ENCODE data around the gene FAM227B.

GRCh38 chr15:49605588-49605987, 15.0 kb downstream of the FAM227B start:
- TF ChIP-seq EZH2 (IDR thresholded peaks at IDR 0.05) (no peak), POLR2AphosphoS5 (IDR thresholded peaks at IDR 0.05; ENCODE audit: borderline replicate concordance, low read depth, low read length) (no peak)

Measured in SK-N-MC (cell line).